A673 (cell line): ENCODE data around the gene ANK3.

Experiments
- EZH2 ChIP-seq: fragments of 200-600 bp; sonication (generic); IDR thresholded peaks from 2 replicates; pipeline ENCODE4 v1.6.1; 2017; ENCODE audit warnings: borderline replicate concordance, low read depth, mild to moderate bottlenecking, mixed read lengths, antibody characterized with exemption, low read length; ENCODE audit not compliant: poor library complexity, severe bottlenecking
- TF ChIP-seq, protein P1 (sequence below): fragments of 300-800, 200-600 bp; sonication (generic); conservative IDR thresholded peaks from 2 replicates; pipeline ENCODE4 v1.5.1; 2017; ENCODE audit warnings: low read depth, mild to moderate bottlenecking, antibody characterized with exemption, low read length, moderate library complexity, mixed read lengths

DNA sequence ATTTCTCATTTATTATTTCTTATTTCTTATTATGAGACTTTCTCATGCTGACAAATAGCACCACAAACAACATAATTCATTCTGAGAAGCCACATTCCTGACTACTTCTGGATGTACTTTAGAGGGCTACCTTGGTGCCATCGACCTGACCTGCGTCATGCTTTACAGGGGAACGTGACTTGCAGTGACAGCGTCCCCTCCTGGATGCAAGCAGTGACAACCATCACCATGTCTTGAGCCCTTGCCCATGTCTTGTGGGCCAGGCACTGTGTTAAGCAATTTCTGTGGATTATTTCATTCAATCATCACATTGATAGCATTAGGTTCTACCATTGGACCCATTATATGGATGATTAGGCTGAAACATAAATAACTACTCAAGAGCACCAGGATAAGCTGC lies 137.0 kb downstream of the ANK3 start:
- TF ChIP-seq, protein P1, sequence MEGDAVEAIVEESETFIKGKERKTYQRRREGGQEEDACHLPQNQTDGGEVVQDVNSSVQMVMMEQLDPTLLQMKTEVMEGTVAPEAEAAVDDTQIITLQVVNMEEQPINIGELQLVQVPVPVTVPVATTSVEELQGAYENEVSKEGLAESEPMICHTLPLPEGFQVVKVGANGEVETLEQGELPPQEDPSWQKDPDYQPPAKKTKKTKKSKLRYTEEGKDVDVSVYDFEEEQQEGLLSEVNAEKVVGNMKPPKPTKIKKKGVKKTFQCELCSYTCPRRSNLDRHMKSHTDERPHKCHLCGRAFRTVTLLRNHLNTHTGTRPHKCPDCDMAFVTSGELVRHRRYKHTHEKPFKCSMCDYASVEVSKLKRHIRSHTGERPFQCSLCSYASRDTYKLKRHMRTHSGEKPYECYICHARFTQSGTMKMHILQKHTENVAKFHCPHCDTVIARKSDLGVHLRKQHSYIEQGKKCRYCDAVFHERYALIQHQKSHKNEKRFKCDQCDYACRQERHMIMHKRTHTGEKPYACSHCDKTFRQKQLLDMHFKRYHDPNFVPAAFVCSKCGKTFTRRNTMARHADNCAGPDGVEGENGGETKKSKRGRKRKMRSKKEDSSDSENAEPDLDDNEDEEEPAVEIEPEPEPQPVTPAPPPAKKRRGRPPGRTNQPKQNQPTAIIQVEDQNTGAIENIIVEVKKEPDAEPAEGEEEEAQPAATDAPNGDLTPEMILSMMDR = no peak
- no peak for TF ChIP-seq EZH2
